Measurements from ENCODE around the gene LYL1. TPM values are rescaled to one million over a fixed set of nuclear protein-coding genes. Genes with fewer than 3 reads are reported as not detected.

The LYL1 gene
- total RNA-seq, 1 experiment from 2014 or later, result not detected

GRCh38 chr19:13133241-13133870 is 30.7 kb upstream of the LYL1 start:
- H3K27me3 ChIP-seq, result no peaks in the 10 kb centered on the region
- no peak for DNase-seq
- H3K4me3 ChIP-seq, result no peak overlapping the region
- no peaks in the 10 kb centered on the region for H3K9me3 ChIP-seq
- peaks cover 92% of the 10 kb centered on the region for H3K36me3 ChIP-seq

- H3K36me3 ChIP-seq, result peaks cover 92% of the 10 kb centered on the region
- H3K27me3 ChIP-seq, result no peaks in the 10 kb centered on the region
- H3K9me3 ChIP-seq, result no peaks in the 10 kb centered on the region
- no peak for DNase-seq
- no peak overlapping the region for H3K4me3 ChIP-seq
Observed at GRCh38 chr19:13132471-13133180, 30.0 kb upstream of the LYL1 start.

GRCh38 chr19:13130886-13131490 is 28.3 kb upstream of the LYL1 start:
- Histone ChIP-seq H3K4me3 (no peak overlapping the region), H3K27me3 (no peaks in the 10 kb centered on the region), H3K36me3 (peaks cover 89% of the 10 kb centered on the region), H3K9me3 (no peaks in the 10 kb centered on the region)
- DNase-seq, result no peak

GRCh38 chr19:13129384-13129783 is 26.7 kb upstream of the LYL1 start:
- no peak for DNase-seq
- no peaks in the 10 kb centered on the region for H3K27me3 ChIP-seq
- no peak overlapping the region for H3K4me3 ChIP-seq

GRCh38 chr19:13128583-13128982 is 25.9 kb upstream of the LYL1 start:
- DNase-seq, result no peak
- Histone ChIP-seq H3K4me3 (no peak overlapping the region), H3K27me3 (no peaks in the 10 kb centered on the region), H3K9me3 (no peaks in the 10 kb centered on the region), H3K36me3 (peaks cover 87% of the 10 kb centered on the region)

More at GRCh38 chr19:13129384-13129783, 26.7 kb upstream of the LYL1 start:
- H3K36me3 ChIP-seq, result peaks cover 87% of the 10 kb centered on the region
- H3K9me3 ChIP-seq, result no peaks in the 10 kb centered on the region

GRCh38 chr19:13127811-13128575 is 25.3 kb upstream of the LYL1 start:
- DNase-seq, result no peak
- Histone ChIP-seq H3K9me3 (no peaks in the 10 kb centered on the region), H3K36me3 (peaks cover 90% of the 10 kb centered on the region)

GRCh38 chr19:13127051-13127450 is 24.4 kb upstream of the LYL1 start:
- Histone ChIP-seq H3K4me3 (no peak overlapping the region), H3K9me3 (no peaks in the 10 kb centered on the region), H3K27me3 (no peaks in the 10 kb centered on the region), H3K36me3 (peaks cover 93% of the 10 kb centered on the region)
- DNase-seq, result peak; percentile 64

More at GRCh38 chr19:13127811-13128575, 25.3 kb upstream of the LYL1 start:
- H3K4me3 ChIP-seq, result no peak overlapping the region
- H3K27me3 ChIP-seq, result no peaks in the 10 kb centered on the region

- H3K4me3 ChIP-seq, result no peak overlapping the region
- H3K9me3 ChIP-seq, result no peaks in the 10 kb centered on the region
- no peak for DNase-seq
- H3K27me3 ChIP-seq, result no peaks in the 10 kb centered on the region
- peaks cover 86% of the 10 kb centered on the region for H3K36me3 ChIP-seq
Observed at GRCh38 chr19:13122980-13123957, 20.6 kb upstream of the LYL1 start.

- peaks cover 77% of the 10 kb centered on the region for H3K36me3 ChIP-seq
- no peak overlapping the region for H3K4me3 ChIP-seq
- H3K27me3 ChIP-seq, result no peaks in the 10 kb centered on the region
- H3K9me3 ChIP-seq, result no peaks in the 10 kb centered on the region
- DNase-seq, result no peak
Observed at GRCh38 chr19:13122275-13122878, 19.7 kb upstream of the LYL1 start.

- H3K9me3 ChIP-seq, result no peaks in the 10 kb centered on the region
- H3K4me3 ChIP-seq, result no peak overlapping the region
- DNase-seq, result no peak
- no peaks in the 10 kb centered on the region for H3K27me3 ChIP-seq
- peaks cover 74% of the 10 kb centered on the region for H3K36me3 ChIP-seq
Observed at GRCh38 chr19:13121551-13122274, 19.1 kb upstream of the LYL1 start.

GRCh38 chr19:13120817-13121216 is 18.2 kb upstream of the LYL1 start:
- no peak for DNase-seq
- Histone ChIP-seq H3K4me3 (no peak overlapping the region), H3K36me3 (peaks cover 71% of the 10 kb centered on the region), H3K27me3 (no peaks in the 10 kb centered on the region), H3K9me3 (no peaks in the 10 kb centered on the region)

GRCh38 chr19:13120031-13120430 is 17.4 kb upstream of the LYL1 start:
- H3K9me3 ChIP-seq, result no peaks in the 10 kb centered on the region
- DNase-seq, result no peak
- no peaks in the 10 kb centered on the region for H3K27me3 ChIP-seq
- H3K36me3 ChIP-seq, result peaks cover 70% of the 10 kb centered on the region
- H3K4me3 ChIP-seq, result peak overlapping the region; percentile 97

GRCh38 chr19:13119627-13120026 is 17.0 kb upstream of the LYL1 start:
- Histone ChIP-seq H3K9me3 (no peaks in the 10 kb centered on the region), H3K4me3 (peak overlapping the region; percentile 97), H3K27me3 (no peaks in the 10 kb centered on the region), H3K36me3 (peaks cover 70% of the 10 kb centered on the region)
- DNase-seq, result no peak

GRCh38 chr19:13118424-13119193 is 16.0 kb upstream of the LYL1 start:
- Histone ChIP-seq H3K4me3 (peak overlapping the region; percentile 97), H3K9me3 (no peaks in the 10 kb centered on the region), H3K27me3 (no peaks in the 10 kb centered on the region), H3K36me3 (peaks cover 70% of the 10 kb centered on the region)
- DNase-seq, result peak; percentile 85

Measured in MG63 (cell line).